Measurements from ENCODE around the gene CDK2AP2.
"Not testable (repeated sequence)": the region's sequence is repeated elsewhere in the genome, so short reads cannot be mapped to it uniquely, and the experiment has no call there.

CDK2AP2 gene

GRCh38 chr11:67507864-67508485 lies at the start of gene CDK2AP2:
Gene CDK2AP2 (minus strand): TSS chr11:67508162. CDS start chr11:67508082, 80 bp downstream.
- DNase-seq: peak; percentile 95 to 99 (median 98)

- no peak for DNase-seq
Measured at GRCh38 chr11:67556244-67556643, 48.3 kb upstream of the CDK2AP2 start.

- not testable (repeated sequence) for DNase-seq
Measured at GRCh38 chr11:67551697-67552096, 43.7 kb upstream of the CDK2AP2 start.

GRCh38 chr11:67551127-67551526 lies 43.2 kb upstream of the CDK2AP2 start:
- no peak for DNase-seq

- DNase-seq: no peak
Measured at GRCh38 chr11:67548555-67549110, 40.7 kb upstream of the CDK2AP2 start.

- DNase-seq: not testable (repeated sequence)
Measured at GRCh38 chr11:67548112-67548511, 40.1 kb upstream of the CDK2AP2 start.

GRCh38 chr11:67545280-67545679 lies 37.3 kb upstream of the CDK2AP2 start:
- no peak for DNase-seq

- no peak for DNase-seq
Measured at GRCh38 chr11:67544616-67545242, 36.8 kb upstream of the CDK2AP2 start.

GRCh38 chr11:67543585-67543984 lies 35.6 kb upstream of the CDK2AP2 start:
- DNase-seq: no peak

- DNase-seq: no peak
Measured at GRCh38 chr11:67542971-67543370, 35.0 kb upstream of the CDK2AP2 start.

- no peak for DNase-seq
Measured at GRCh38 chr11:67542169-67542568, 34.2 kb upstream of the CDK2AP2 start.

GRCh38 chr11:67541198-67541597 lies 33.2 kb upstream of the CDK2AP2 start:
- no peak for DNase-seq

- DNase-seq: no peak
Measured at GRCh38 chr11:67539550-67539949, 31.6 kb upstream of the CDK2AP2 start.

GRCh38 chr11:67538823-67539505 lies 31.0 kb upstream of the CDK2AP2 start:
- no peak for DNase-seq

GRCh38 chr11:67538306-67538705 lies 30.3 kb upstream of the CDK2AP2 start:
- DNase-seq: no peak

- no peak for DNase-seq
Measured at GRCh38 chr11:67535561-67535960, 27.6 kb upstream of the CDK2AP2 start.

GRCh38 chr11:67534070-67534679 lies 26.2 kb upstream of the CDK2AP2 start:
- no peak for DNase-seq

- no peak for DNase-seq
Measured at GRCh38 chr11:67532889-67533288, 24.9 kb upstream of the CDK2AP2 start.

GRCh38 chr11:67530282-67530592 lies 22.3 kb upstream of the CDK2AP2 start:
- DNase-seq: no peak

GRCh38 chr11:67528376-67528775 lies 20.4 kb upstream of the CDK2AP2 start:
- no peak for DNase-seq

GRCh38 chr11:67525275-67525976 lies 17.5 kb upstream of the CDK2AP2 start:
- DNase-seq: no peak

- no peak for DNase-seq
Measured at GRCh38 chr11:67524480-67524808, 16.5 kb upstream of the CDK2AP2 start.
